Measurements from ENCODE around the gene TMEM117. TPM values are rescaled to one million over a fixed set of nuclear protein-coding genes. Genes with fewer than 3 reads are reported as not detected.
A peak's percentile ranks its signal among the peaks of the same experiment; 100 is the strongest.

Gene TMEM117
- total and polyA plus RNA-seq, 10 of the 15 experiments (the other 5 are each of a cell fraction or from before 2014, with no cell fraction given) = 3.1 to 8.2 (median 6.1) TPM

- TF ChIP-seq JUNB (IDR thresholded peaks at IDR 0.05) (0 out of 2 replicates have a peak, but pooled peaks have one; percentile 18), NFIC (IDR thresholded peaks at IDR 0.05; ENCODE audit: low read depth, low read length) (peak; percentile 19; the same call in 1 of the 2 replicates), DPF2 (IDR thresholded peaks at IDR 0.05) (peak; percentile 57; the same call in 1 of the 2 replicates), RUNX3 (IDR thresholded peaks at IDR 0.05; ENCODE audit: low read length) (peak; percentile 71), IKZF1 (conservative IDR thresholded peaks at IDR 0.05) (peak; percentile 35; the same call in 1 of the 2 replicates), PKNOX1 (IDR thresholded peaks at IDR 0.05) (peak; percentile 34; the same call in 1 of the 2 replicates), RCOR1 (conservative IDR thresholded peaks at IDR 0.05; ENCODE audit: low read depth, low read length) (no peak), HDAC6 (IDR thresholded peaks at IDR 0.05; ENCODE audit: unreplicated experiment) (no peak), SREBF2 (IDR thresholded peaks at IDR 0.05; ENCODE audit: low read length) (no peak), NBN (IDR thresholded peaks at IDR 0.05) (no peak), CHD1 (IDR thresholded peaks at IDR 0.05; ENCODE audit: low read depth, low read length) (no peak), NFXL1 (IDR thresholded peaks at IDR 0.05; ENCODE audit: borderline replicate concordance) (no peak), RELB (IDR thresholded peaks at IDR 0.05; ENCODE audit: low read depth) (0 out of 2 replicates have a peak, but pooled peaks have one; percentile 20), BMI1 (IDR thresholded peaks at IDR 0.05; ENCODE audit: borderline replicate concordance) (no peak), PAX5 (IDR thresholded peaks at IDR 0.05; ENCODE audit: borderline replicate concordance, low read depth, low read length) (no peak), MTA2 (IDR thresholded peaks at IDR 0.05; ENCODE audit: low read depth) (peak; percentile 44; the same call in 1 of the 2 replicates), IKZF2 (IDR thresholded peaks at IDR 0.05) (peak; percentile 62 to 72), SKIL (IDR thresholded peaks at IDR 0.05; ENCODE audit: low read depth, poor library complexity, severe bottlenecking) (no peak), SIX5 (IDR thresholded peaks at IDR 0.05; ENCODE audit: low read depth, low read length, severe bottlenecking) (no peak), SPI1 (IDR thresholded peaks at IDR 0.05; ENCODE audit: borderline replicate concordance, insufficient read depth, low read depth, low read length) (0 out of 2 replicates have a peak, but pooled peaks have one; percentile 24), RFX5 (IDR thresholded peaks at IDR 0.05; ENCODE audit: low read depth, low read length) (no peak), RELA (IDR thresholded peaks at IDR 0.05; ENCODE audit: borderline replicate concordance, partially characterized antibody) (no peak), NR2F1 (conservative IDR thresholded peaks at IDR 0.05) (no peak), EED (IDR thresholded peaks at IDR 0.05; ENCODE audit: low read depth) (no peak)
Observed at GRCh38 chr12:44294649-44295048, 458.8 kb downstream of the TMEM117 start (continued).
